ENCODE measurements around the gene CBX5. TPM values are rescaled to one million over a fixed set of nuclear protein-coding genes. Genes with fewer than 3 reads are reported as not detected.

The CBX5 gene
- total RNA-seq, 1 experiment from 2014 or later = 130 TPM

DNA sequence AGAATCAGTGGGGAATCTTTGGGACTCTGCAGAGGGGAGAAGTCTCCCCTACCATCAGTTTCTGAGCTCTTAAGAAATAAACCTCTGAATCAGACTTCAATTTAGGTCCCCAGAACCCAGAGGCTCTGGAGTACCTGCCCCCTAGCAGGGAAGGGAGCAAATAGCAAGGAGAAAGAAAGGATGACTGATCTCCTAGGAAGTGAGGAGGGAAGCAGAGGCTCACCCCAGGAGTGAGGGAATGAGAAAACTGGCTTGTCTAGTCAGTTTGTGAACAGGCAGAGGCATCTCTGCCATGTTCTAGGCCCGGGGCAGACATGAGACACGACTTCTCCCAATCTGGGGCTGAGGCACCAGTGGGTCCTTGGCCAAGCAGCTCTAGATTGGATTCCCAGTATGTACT, 66.8 kb downstream of the CBX5 start:
- CTCF ChIA-PET = no interaction called here
- no peaks in the 10 kb centered on the region for H3K9me3 ChIP-seq (ENCODE audit: control insufficient read depth, insufficient read depth, low read depth, low read length)
- POLR2A ChIA-PET = no interaction called here
- intact Hi-C loops (cut with micrococcal nuclease; ENCODE audit: unreplicated experiment) = no loop called here
- H3K4me1 ChIP-seq (ENCODE audit: control insufficient read depth, insufficient read depth, low read length) = peaks cover 16% of the 10 kb centered on the region
- no peak for ATAC-seq
- in situ Hi-C loops (cut with HindIII; ENCODE audit: low pct_unique_long_range_greater_than_20kb, low sequenced_read_pairs) = no loop called here
- H3K4me3 ChIP-seq (ENCODE audit: low read depth in 2 of 2, low read length in 2 of 2) = no peak overlapping the region
- BruUV-seq (replicated peaks) = no TSS peak
- no peak overlapping the region for H3K27ac ChIP-seq (ENCODE audit: low read length)
- no peak for DNase-seq (ENCODE audit: low read depth, low spot score)
- peak; percentile 37 for TF ChIP-seq CTCF (IDR thresholded peaks at IDR 0.05)
- no peak for TF ChIP-seq SIN3A (IDR thresholded peaks at IDR 0.05; ENCODE audit: borderline replicate concordance, insufficient read depth, low read depth, low read length)
- H3K36me3 ChIP-seq (ENCODE audit: control insufficient read depth, insufficient read depth, low read length) = no peaks in the 10 kb centered on the region
- no peaks in the 10 kb centered on the region for H3K27me3 ChIP-seq (ENCODE audit: control insufficient read depth, insufficient read depth, low read length)

DNA sequence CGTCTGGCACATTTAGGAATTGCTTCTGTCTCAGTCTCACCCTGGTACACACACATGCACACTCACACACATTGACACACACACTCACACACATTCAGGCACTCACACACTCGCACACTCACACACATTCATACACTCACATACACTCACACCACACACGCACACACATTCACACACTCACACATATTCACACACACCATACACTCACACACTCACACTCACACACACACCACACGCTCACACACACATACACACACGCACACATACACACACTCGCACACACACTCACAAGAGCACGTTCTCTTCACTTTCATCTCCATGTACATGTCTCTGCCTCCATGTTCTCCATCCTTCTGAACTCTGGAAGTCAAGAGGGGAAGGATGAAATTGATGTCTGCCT, 68.0 kb downstream of the CBX5 start:
- in situ Hi-C loops (cut with HindIII; ENCODE audit: low pct_unique_long_range_greater_than_20kb, low sequenced_read_pairs) (no loop called here), intact Hi-C loops (cut with micrococcal nuclease; ENCODE audit: unreplicated experiment) (no loop called here)
- H3K27ac ChIP-seq (ENCODE audit: low read length) = no peak overlapping the region
- no peaks in the 10 kb centered on the region for H3K9me3 ChIP-seq (ENCODE audit: control insufficient read depth, insufficient read depth, low read depth, low read length)
- no peak for DNase-seq (ENCODE audit: low read depth, low spot score)
- no TSS peak for BruUV-seq (replicated peaks)
- H3K4me3 ChIP-seq (ENCODE audit: low read depth in 2 of 2, low read length in 2 of 2) = no peak overlapping the region
- H3K27me3 ChIP-seq (ENCODE audit: control insufficient read depth, insufficient read depth, low read length) = no peaks in the 10 kb centered on the region
- no peak for ATAC-seq
- H3K36me3 ChIP-seq (ENCODE audit: control insufficient read depth, insufficient read depth, low read length) = no peaks in the 10 kb centered on the region
- H3K4me1 ChIP-seq (ENCODE audit: control insufficient read depth, insufficient read depth, low read length) = peaks cover 25% of the 10 kb centered on the region
- ChIA-PET POLR2A (interaction anchor here (0.6 to 1.5 kb wide), 2 partner anchors 184 to 227 kb away, joined by 3 to 7 read pairs; partner anchors contain the start of gene HOXC10), CTCF (interaction anchor here (0.6 kb wide), 1 partner anchor 157 kb away, joined by 4 read pairs; no protein-coding TSS in a partner anchor)
- no peak for TF ChIP-seq POLR2AphosphoS5 (IDR thresholded peaks at IDR 0.05; ENCODE audit: low read depth, low read length)
- TF ChIP-seq SIN3A (IDR thresholded peaks at IDR 0.05; ENCODE audit: borderline replicate concordance, insufficient read depth, low read depth, low read length) = no peak
- TF ChIP-seq, protein P1, sequence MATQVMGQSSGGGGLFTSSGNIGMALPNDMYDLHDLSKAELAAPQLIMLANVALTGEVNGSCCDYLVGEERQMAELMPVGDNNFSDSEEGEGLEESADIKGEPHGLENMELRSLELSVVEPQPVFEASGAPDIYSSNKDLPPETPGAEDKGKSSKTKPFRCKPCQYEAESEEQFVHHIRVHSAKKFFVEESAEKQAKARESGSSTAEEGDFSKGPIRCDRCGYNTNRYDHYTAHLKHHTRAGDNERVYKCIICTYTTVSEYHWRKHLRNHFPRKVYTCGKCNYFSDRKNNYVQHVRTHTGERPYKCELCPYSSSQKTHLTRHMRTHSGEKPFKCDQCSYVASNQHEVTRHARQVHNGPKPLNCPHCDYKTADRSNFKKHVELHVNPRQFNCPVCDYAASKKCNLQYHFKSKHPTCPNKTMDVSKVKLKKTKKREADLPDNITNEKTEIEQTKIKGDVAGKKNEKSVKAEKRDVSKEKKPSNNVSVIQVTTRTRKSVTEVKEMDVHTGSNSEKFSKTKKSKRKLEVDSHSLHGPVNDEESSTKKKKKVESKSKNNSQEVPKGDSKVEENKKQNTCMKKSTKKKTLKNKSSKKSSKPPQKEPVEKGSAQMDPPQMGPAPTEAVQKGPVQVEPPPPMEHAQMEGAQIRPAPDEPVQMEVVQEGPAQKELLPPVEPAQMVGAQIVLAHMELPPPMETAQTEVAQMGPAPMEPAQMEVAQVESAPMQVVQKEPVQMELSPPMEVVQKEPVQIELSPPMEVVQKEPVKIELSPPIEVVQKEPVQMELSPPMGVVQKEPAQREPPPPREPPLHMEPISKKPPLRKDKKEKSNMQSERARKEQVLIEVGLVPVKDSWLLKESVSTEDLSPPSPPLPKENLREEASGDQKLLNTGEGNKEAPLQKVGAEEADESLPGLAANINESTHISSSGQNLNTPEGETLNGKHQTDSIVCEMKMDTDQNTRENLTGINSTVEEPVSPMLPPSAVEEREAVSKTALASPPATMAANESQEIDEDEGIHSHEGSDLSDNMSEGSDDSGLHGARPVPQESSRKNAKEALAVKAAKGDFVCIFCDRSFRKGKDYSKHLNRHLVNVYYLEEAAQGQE (IDR thresholded peaks at IDR 0.05; ENCODE audit: insufficient read depth in 1 of 2, low read depth in 2 of 2, low read length in 1 of 2) = no peak
- no peak for TF ChIP-seq CTCF (IDR thresholded peaks at IDR 0.05)
- no peak for TF ChIP-seq TCF7L2 (IDR thresholded peaks at IDR 0.05; ENCODE audit: low read depth, low read length)
